ENCODE results near the gene RNF13.

GRCh38 chr3:149812165-149812605 is 830 bp upstream of the RNF13 start:
- TF ChIP-seq POLR2A (IDR thresholded peaks at IDR 0.05; ENCODE audit: low read depth, low read length), result no peak
- TF ChIP-seq, protein P1, sequence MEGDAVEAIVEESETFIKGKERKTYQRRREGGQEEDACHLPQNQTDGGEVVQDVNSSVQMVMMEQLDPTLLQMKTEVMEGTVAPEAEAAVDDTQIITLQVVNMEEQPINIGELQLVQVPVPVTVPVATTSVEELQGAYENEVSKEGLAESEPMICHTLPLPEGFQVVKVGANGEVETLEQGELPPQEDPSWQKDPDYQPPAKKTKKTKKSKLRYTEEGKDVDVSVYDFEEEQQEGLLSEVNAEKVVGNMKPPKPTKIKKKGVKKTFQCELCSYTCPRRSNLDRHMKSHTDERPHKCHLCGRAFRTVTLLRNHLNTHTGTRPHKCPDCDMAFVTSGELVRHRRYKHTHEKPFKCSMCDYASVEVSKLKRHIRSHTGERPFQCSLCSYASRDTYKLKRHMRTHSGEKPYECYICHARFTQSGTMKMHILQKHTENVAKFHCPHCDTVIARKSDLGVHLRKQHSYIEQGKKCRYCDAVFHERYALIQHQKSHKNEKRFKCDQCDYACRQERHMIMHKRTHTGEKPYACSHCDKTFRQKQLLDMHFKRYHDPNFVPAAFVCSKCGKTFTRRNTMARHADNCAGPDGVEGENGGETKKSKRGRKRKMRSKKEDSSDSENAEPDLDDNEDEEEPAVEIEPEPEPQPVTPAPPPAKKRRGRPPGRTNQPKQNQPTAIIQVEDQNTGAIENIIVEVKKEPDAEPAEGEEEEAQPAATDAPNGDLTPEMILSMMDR (conservative IDR thresholded peaks at IDR 0.05; ENCODE audit: low read depth, low read length), result no peak
- no peak for TF ChIP-seq RAD21 (IDR thresholded peaks at IDR 0.05; ENCODE audit: low read length)
- TF ChIP-seq ELK1 (IDR thresholded peaks at IDR 0.05; ENCODE audit: borderline replicate concordance, low read depth, low read length), result no peak
- TF ChIP-seq MAFK (IDR thresholded peaks at IDR 0.05; ENCODE audit: low read depth, low read length), result no peak
- no peak for TF ChIP-seq CEBPB (IDR thresholded peaks at IDR 0.05; ENCODE audit: low read depth, low read length)
- no peak for TF ChIP-seq FOS (IDR thresholded peaks at IDR 0.05; ENCODE audit: low read depth, low read length)
- no peak for TF ChIP-seq RFX5 (IDR thresholded peaks at IDR 0.05; ENCODE audit: low read depth, low read length)
- no peak for TF ChIP-seq MXI1 (IDR thresholded peaks at IDR 0.05; ENCODE audit: borderline replicate concordance, low read depth, low read length)
- TF ChIP-seq, protein P2, sequence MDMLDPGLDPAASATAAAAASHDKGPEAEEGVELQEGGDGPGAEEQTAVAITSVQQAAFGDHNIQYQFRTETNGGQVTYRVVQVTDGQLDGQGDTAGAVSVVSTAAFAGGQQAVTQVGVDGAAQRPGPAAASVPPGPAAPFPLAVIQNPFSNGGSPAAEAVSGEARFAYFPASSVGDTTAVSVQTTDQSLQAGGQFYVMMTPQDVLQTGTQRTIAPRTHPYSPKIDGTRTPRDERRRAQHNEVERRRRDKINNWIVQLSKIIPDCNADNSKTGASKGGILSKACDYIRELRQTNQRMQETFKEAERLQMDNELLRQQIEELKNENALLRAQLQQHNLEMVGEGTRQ (IDR thresholded peaks at IDR 0.05; ENCODE audit: low read depth, low read length), result no peak; the same call in 1 of the 2 replicates
- no peak for TF ChIP-seq SMC3 (IDR thresholded peaks at IDR 0.05; ENCODE audit: low read depth, low read length)
- TF ChIP-seq MAZ (IDR thresholded peaks at IDR 0.05; ENCODE audit: borderline replicate concordance, low read depth, low read length), result no peak

Measured in IMR-90 (cell line).